GM23338 (cell line): ENCODE measurements around the gene ENPP4. TPM values are rescaled to one million over a fixed set of nuclear protein-coding genes. Genes with fewer than 3 reads are reported as not detected.

Source experiments
- ATAC-seq: fragments of 200-7000 bp; cut with Tn5 transposase; 3 replicates; pipeline ENCODE4 v1.9.1; 2020
- DNase-seq: peaks from one replicate; pipeline ENCODE4 v3.0.0-alpha.2; 2015; ENCODE audit warnings: low spot score
- H2AFZ ChIP-seq: fragments of 200-600 bp; sonication (generic); 2 replicates; pipeline ENCODE4 v1.8.0; 2016; ENCODE audit warnings: antibody characterized with exemption, mild to moderate bottlenecking, moderate library complexity
- H3F3A ChIP-seq: fragments of 200-600 bp; sonication (generic); replicated peaks from 2 replicates; pipeline ENCODE4 v1.8.0; 2017; ENCODE audit warnings: antibody characterized with exemption, mixed run types, low read depth
- H3K27ac ChIP-seq: fragments of 200-600 bp; sonication (generic); 2 replicates; pipeline ENCODE4 v1.6.1; 2016; ENCODE audit warnings: low read depth
- H3K27me3 ChIP-seq: fragments of 200-600 bp; sonication (generic); 2 replicates; pipeline ENCODE4 v1.8.0; 2016; ENCODE audit warnings: mild to moderate bottlenecking, mixed run types, moderate library complexity; ENCODE audit not compliant: insufficient read depth
- H3K36me3 ChIP-seq: fragments of 200-600 bp; sonication (generic); 2 replicates; pipeline ENCODE4 v1.8.0; 2016; ENCODE audit warnings: mild to moderate bottlenecking; ENCODE audit not compliant: insufficient read depth
- H3K4me1 ChIP-seq: fragments of 200-600 bp; sonication (generic); 2 replicates; pipeline ENCODE4 v1.8.0; 2016; ENCODE audit warnings: mild to moderate bottlenecking, moderate library complexity; ENCODE audit not compliant: insufficient read depth
- H3K4me2 ChIP-seq: fragments of 200-600 bp; sonication (generic); 2 replicates; pipeline ENCODE4 v1.7.1; 2017; ENCODE audit warnings: mixed run types
- H3K4me3 ChIP-seq: fragments of 200-600 bp; sonication (generic); 2 replicates; pipeline ENCODE4 v1.6.1; 2016; ENCODE audit warnings: mixed run types
- H3K79me2 ChIP-seq: fragments of 200-600 bp; sonication (generic); replicated peaks from 2 replicates; pipeline ENCODE4 v1.8.0; 2017; ENCODE audit warnings: mild to moderate bottlenecking; ENCODE audit not compliant: insufficient read depth
- H3K9me2 ChIP-seq: fragments of 200-600 bp; sonication (generic); 2 replicates; pipeline ENCODE4 v1.8.0; 2017; ENCODE audit not compliant: insufficient read depth
- H4K20me1 ChIP-seq: fragments of 200-600 bp; sonication (generic); replicated peaks from 2 replicates; pipeline ENCODE4 v1.8.0; 2017; ENCODE audit warnings: mild to moderate bottlenecking; ENCODE audit not compliant: insufficient read depth
- H3K27ac Mint-ChIP-seq: 2 replicates; pipeline ENCODE4 v1.8.0; 2020; ENCODE audit warnings: inconsistent platforms, mild to moderate bottlenecking, moderate library complexity, mixed read lengths
- H3K27me3 Mint-ChIP-seq: 3 replicates; pipeline ENCODE4 v1.8.0; 2022; ENCODE audit warnings: low read depth, mild to moderate bottlenecking, moderate library complexity, mixed read lengths, inconsistent platforms; ENCODE audit not compliant: insufficient read depth, poor library complexity
- H3K36me3 Mint-ChIP-seq: 3 replicates; pipeline ENCODE4 v1.8.0; 2021; ENCODE audit warnings: low read depth, mild to moderate bottlenecking, inconsistent platforms, moderate library complexity, mixed read lengths
- H3K4me1 Mint-ChIP-seq: 3 replicates; pipeline ENCODE4 v1.8.0; 2020; ENCODE audit warnings: mild to moderate bottlenecking, inconsistent platforms, mixed read lengths
- H3K4me3 Mint-ChIP-seq: 3 replicates; pipeline ENCODE4 v1.8.0; 2021; ENCODE audit warnings: moderate library complexity, mild to moderate bottlenecking, inconsistent platforms, mixed read lengths
- H3K9me3 Mint-ChIP-seq: 3 replicates; pipeline ENCODE4 v1.8.0; 2020; ENCODE audit warnings: moderate library complexity, mild to moderate bottlenecking, inconsistent platforms, mixed read lengths
- CREB1 ChIP-seq: fragments of 250-450 bp; sonication (Bioruptor Pico); IDR thresholded peaks from 2 replicates; pipeline ENCODE4 v1.5.0; 2020; ENCODE audit warnings: low read depth, mild to moderate bottlenecking, moderate library complexity
- EZH2 ChIP-seq: fragments of 200-600 bp; sonication (generic); IDR thresholded peaks from one replicate; pipeline ENCODE4 v1.8.0; 2017; ENCODE audit warnings: antibody characterized with exemption, mild to moderate bottlenecking, low read depth; ENCODE audit not compliant: unreplicated experiment
- EZH2phosphoT487 ChIP-seq: fragments of 200-600 bp; sonication (generic); IDR thresholded peaks from one replicate; pipeline ENCODE4 v1.8.1; 2018; ENCODE audit warnings: antibody characterized with exemption; ENCODE audit not compliant: unreplicated experiment
- JUNB ChIP-seq: IDR thresholded peaks from one replicate; pipeline ENCODE4 v1.6.1; 2016; ENCODE audit warnings: antibody characterized with exemption; ENCODE audit not compliant: unreplicated experiment
- NANOG ChIP-seq: IDR thresholded peaks from 2 replicates; pipeline ENCODE4 v1.6.1; 2016; ENCODE audit warnings: antibody characterized with exemption, borderline replicate concordance
- POLR2AphosphoS5 ChIP-seq: IDR thresholded peaks from 2 replicates; pipeline ENCODE4 v1.6.1; 2016; ENCODE audit warnings: antibody characterized with exemption, low read depth
- STAT1 ChIP-seq: IDR thresholded peaks from one replicate; pipeline ENCODE4 v1.6.1; 2016; ENCODE audit warnings: antibody characterized with exemption; ENCODE audit not compliant: unreplicated experiment
- ZNF114 ChIP-seq: fragments of 250-450 bp; sonication (Bioruptor Pico); IDR thresholded peaks from 2 replicates; pipeline ENCODE4 v1.5.0; 2020; ENCODE audit warnings: mild to moderate bottlenecking, moderate library complexity
- ZNF331 ChIP-seq: fragments of 250-450 bp; sonication (Bioruptor Pico); IDR thresholded peaks from 2 replicates; pipeline ENCODE4 v1.5.0; 2020; ENCODE audit warnings: low read depth, mild to moderate bottlenecking, moderate library complexity
- polyA plus RNA-seq: library from polyadenylated mRNA; unstranded; fragments of >200 nt; fragmentation: Nextera tagmentation; extraction: Ambion mirVana; gene quantifications from 2 replicates; pipeline ENCODE4 v1.2.1, GENCODE V29; 2016
- total RNA-seq: library from RNA; depleted of rRNA; stranded (reverse); fragments of >200 nt; shearing (Covaris generic); gene quantifications from 2 replicates; pipeline ENCODE4 v1.2.3, GENCODE V29; 2014
- TF ChIP-seq, protein P1 (sequence below): fragments of 250-450 bp; sonication (Bioruptor Pico); IDR thresholded peaks from 2 replicates; pipeline ENCODE4 v1.5.0; 2020; ENCODE audit warnings: mild to moderate bottlenecking, moderate library complexity
- TF ChIP-seq, protein P2 (sequence below), 2 experiments: fragments of 200-600 bp in 1 of 2; sonication (generic) in 1 of 2; conservative IDR thresholded peaks; 2 replicates each; pipeline versions ENCODE4 v1.5.1 to v1.6.1; 2016 to 2017; ENCODE audit warnings: antibody characterized with exemption in 2 of 2, low read depth in 2 of 2, mild to moderate bottlenecking in 2 of 2, moderate library complexity in 1 of 2
- TF ChIP-seq, protein P3 (sequence below): IDR thresholded peaks from one replicate; pipeline ENCODE4 v1.6.1; 2018; ENCODE audit warnings: antibody characterized with exemption; ENCODE audit not compliant: unreplicated experiment
- TF ChIP-seq, protein P4 (sequence below): IDR thresholded peaks from 2 replicates; pipeline ENCODE4 v1.6.1; 2016; ENCODE audit warnings: antibody characterized with exemption

ENPP4 gene
- total and polyA plus RNA-seq, 2 experiments from 2014 or later = 2.2 to 4.4 TPM

DNA sequence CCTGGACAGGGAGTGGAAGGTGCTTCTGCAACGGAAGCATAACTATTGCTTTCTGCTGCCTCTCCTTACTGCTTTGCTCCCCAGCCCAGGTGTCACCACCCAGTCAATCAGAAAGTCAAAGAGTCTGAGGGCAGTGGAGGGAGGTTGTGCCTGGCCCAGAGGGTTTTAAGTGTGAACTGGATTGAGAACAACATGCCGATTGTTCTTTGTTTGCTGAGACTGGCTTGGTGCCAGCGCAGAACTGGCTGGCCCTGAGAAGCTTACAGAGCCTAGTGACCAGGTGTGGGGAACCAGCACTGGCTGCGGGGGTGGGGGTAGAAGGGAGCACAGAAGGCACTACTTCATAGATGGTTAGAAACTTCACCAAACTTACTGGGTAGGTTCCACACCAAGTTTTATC lies 31.1 kb upstream of the ENPP4 start:
- no peak overlapping the region for H3K4me3 ChIP-seq
- H3K27ac Mint-ChIP-seq = no peak overlapping the region
- DNase-seq = no peak
- peaks cover 29% of the 10 kb centered on the region for H3K9me3 Mint-ChIP-seq
- no peaks in the 10 kb centered on the region for H3K4me1 Mint-ChIP-seq
- H3K79me2 ChIP-seq = no peaks in the 10 kb centered on the region
- no peaks in the 10 kb centered on the region; the same call in 1 of the 2 replicates for H3K9me2 ChIP-seq
- no peaks in the 10 kb centered on the region for H3K27me3 ChIP-seq
- no peak overlapping the region for H3K4me3 Mint-ChIP-seq
- H3K36me3 ChIP-seq = no peaks in the 10 kb centered on the region
- H3K27ac ChIP-seq = no peak overlapping the region
- H4K20me1 ChIP-seq = no peaks in the 10 kb centered on the region
- no peak for ATAC-seq
- H3K36me3 Mint-ChIP-seq = peaks cover 20% of the 10 kb centered on the region
- no peaks in the 10 kb centered on the region for H3F3A ChIP-seq
- TF ChIP-seq STAT1 = no peak
- no peak for TF ChIP-seq EZH2
- no peak for TF ChIP-seq CREB1 (CRISPR knock-in tag)
- TF ChIP-seq ZNF114 = no peak
- TF ChIP-seq, protein P1, sequence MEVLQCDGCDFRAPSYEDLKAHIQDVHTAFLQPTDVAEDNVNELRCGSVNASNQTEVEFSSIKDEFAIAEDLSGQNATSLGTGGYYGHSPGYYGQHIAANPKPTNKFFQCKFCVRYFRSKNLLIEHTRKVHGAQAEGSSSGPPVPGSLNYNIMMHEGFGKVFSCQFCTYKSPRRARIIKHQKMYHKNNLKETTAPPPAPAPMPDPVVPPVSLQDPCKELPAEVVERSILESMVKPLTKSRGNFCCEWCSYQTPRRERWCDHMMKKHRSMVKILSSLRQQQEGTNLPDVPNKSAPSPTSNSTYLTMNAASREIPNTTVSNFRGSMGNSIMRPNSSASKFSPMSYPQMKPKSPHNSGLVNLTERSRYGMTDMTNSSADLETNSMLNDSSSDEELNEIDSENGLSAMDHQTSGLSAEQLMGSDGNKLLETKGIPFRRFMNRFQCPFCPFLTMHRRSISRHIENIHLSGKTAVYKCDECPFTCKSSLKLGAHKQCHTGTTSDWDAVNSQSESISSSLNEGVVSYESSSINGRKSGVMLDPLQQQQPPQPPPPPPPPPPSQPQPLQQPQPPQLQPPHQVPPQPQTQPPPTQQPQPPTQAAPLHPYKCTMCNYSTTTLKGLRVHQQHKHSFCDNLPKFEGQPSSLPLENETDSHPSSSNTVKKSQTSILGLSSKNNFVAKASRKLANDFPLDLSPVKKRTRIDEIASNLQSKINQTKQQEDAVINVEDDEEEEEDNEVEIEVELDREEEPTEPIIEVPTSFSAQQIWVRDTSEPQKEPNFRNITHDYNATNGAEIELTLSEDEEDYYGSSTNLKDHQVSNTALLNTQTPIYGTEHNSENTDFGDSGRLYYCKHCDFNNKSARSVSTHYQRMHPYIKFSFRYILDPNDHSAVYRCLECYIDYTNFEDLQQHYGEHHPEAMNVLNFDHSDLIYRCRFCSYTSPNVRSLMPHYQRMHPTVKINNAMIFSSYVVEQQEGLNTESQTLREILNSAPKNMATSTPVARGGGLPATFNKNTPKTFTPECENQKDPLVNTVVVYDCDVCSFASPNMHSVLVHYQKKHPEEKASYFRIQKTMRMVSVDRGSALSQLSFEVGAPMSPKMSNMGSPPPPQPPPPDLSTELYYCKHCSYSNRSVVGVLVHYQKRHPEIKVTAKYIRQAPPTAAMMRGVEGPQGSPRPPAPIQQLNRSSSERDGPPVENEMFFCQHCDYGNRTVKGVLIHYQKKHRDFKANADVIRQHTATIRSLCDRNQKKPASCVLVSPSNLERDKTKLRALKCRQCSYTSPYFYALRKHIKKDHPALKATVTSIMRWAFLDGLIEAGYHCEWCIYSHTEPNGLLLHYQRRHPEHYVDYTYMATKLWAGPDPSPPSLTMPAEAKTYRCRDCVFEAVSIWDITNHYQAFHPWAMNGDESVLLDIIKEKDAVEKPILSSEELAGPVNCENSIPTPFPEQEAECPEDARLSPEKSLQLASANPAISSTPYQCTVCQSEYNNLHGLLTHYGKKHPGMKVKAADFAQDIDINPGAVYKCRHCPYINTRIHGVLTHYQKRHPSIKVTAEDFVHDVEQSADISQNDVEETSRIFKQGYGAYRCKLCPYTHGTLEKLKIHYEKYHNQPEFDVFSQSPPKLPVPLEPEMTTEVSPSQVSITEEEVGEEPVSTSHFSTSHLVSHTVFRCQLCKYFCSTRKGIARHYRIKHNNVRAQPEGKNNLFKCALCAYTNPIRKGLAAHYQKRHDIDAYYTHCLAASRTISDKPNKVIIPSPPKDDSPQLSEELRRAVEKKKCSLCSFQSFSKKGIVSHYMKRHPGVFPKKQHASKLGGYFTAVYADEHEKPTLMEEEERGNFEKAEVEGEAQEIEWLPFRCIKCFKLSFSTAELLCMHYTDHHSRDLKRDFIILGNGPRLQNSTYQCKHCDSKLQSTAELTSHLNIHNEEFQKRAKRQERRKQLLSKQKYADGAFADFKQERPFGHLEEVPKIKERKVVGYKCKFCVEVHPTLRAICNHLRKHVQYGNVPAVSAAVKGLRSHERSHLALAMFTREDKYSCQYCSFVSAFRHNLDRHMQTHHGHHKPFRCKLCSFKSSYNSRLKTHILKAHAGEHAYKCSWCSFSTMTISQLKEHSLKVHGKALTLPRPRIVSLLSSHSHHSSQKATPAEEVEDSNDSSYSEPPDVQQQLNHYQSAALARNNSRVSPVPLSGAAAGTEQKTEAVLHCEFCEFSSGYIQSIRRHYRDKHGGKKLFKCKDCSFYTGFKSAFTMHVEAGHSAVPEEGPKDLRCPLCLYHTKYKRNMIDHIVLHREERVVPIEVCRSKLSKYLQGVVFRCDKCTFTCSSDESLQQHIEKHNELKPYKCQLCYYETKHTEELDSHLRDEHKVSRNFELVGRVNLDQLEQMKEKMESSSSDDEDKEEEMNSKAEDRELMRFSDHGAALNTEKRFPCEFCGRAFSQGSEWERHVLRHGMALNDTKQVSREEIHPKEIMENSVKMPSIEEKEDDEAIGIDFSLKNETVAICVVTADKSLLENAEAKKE (CRISPR knock-in tag) = no peak
- TF ChIP-seq JUNB = no peak
- TF ChIP-seq, protein P2, sequence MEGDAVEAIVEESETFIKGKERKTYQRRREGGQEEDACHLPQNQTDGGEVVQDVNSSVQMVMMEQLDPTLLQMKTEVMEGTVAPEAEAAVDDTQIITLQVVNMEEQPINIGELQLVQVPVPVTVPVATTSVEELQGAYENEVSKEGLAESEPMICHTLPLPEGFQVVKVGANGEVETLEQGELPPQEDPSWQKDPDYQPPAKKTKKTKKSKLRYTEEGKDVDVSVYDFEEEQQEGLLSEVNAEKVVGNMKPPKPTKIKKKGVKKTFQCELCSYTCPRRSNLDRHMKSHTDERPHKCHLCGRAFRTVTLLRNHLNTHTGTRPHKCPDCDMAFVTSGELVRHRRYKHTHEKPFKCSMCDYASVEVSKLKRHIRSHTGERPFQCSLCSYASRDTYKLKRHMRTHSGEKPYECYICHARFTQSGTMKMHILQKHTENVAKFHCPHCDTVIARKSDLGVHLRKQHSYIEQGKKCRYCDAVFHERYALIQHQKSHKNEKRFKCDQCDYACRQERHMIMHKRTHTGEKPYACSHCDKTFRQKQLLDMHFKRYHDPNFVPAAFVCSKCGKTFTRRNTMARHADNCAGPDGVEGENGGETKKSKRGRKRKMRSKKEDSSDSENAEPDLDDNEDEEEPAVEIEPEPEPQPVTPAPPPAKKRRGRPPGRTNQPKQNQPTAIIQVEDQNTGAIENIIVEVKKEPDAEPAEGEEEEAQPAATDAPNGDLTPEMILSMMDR (conservative IDR thresholded peaks at IDR 0.05; ENCODE audit: low read depth in 2 of 2) = no peak
- TF ChIP-seq NANOG = no peak
- TF ChIP-seq POLR2AphosphoS5 = no peak
- TF ChIP-seq, protein P3, sequence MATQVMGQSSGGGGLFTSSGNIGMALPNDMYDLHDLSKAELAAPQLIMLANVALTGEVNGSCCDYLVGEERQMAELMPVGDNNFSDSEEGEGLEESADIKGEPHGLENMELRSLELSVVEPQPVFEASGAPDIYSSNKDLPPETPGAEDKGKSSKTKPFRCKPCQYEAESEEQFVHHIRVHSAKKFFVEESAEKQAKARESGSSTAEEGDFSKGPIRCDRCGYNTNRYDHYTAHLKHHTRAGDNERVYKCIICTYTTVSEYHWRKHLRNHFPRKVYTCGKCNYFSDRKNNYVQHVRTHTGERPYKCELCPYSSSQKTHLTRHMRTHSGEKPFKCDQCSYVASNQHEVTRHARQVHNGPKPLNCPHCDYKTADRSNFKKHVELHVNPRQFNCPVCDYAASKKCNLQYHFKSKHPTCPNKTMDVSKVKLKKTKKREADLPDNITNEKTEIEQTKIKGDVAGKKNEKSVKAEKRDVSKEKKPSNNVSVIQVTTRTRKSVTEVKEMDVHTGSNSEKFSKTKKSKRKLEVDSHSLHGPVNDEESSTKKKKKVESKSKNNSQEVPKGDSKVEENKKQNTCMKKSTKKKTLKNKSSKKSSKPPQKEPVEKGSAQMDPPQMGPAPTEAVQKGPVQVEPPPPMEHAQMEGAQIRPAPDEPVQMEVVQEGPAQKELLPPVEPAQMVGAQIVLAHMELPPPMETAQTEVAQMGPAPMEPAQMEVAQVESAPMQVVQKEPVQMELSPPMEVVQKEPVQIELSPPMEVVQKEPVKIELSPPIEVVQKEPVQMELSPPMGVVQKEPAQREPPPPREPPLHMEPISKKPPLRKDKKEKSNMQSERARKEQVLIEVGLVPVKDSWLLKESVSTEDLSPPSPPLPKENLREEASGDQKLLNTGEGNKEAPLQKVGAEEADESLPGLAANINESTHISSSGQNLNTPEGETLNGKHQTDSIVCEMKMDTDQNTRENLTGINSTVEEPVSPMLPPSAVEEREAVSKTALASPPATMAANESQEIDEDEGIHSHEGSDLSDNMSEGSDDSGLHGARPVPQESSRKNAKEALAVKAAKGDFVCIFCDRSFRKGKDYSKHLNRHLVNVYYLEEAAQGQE = no peak
- TF ChIP-seq, protein P4, sequence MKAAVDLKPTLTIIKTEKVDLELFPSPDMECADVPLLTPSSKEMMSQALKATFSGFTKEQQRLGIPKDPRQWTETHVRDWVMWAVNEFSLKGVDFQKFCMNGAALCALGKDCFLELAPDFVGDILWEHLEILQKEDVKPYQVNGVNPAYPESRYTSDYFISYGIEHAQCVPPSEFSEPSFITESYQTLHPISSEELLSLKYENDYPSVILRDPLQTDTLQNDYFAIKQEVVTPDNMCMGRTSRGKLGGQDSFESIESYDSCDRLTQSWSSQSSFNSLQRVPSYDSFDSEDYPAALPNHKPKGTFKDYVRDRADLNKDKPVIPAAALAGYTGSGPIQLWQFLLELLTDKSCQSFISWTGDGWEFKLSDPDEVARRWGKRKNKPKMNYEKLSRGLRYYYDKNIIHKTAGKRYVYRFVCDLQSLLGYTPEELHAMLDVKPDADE = no peak
- no peak for TF ChIP-seq EZH2phosphoT487
- no peak for TF ChIP-seq ZNF331 (CRISPR knock-in tag)
- H2AFZ ChIP-seq = no peak overlapping the region
- no peaks in the 10 kb centered on the region for H3K4me1 ChIP-seq
- no peak overlapping the region for H3K4me2 ChIP-seq
- peaks cover 2% of the 10 kb centered on the region for H3K27me3 Mint-ChIP-seq
